Activated CD4-positive, alpha-beta T cell treated with anti-CD3 and anti-CD28 coated beads, Interleukin-2, amount 50 U/mL, for 1 hour (primary cell): ENCODE results near the gene HES7.
"Not testable (repeated sequence)": the region's sequence is repeated elsewhere in the genome, so short reads cannot be mapped to it uniquely, and the experiment has no call there.

Source experiments
- DNase-seq: peaks from one replicate; pipeline ENCODE4 v3.0.0-alpha.2; 2020

The HES7 gene

GRCh38 chr17:8123695-8124349, at the start of gene HES7:
Gene HES7 (minus strand): TSS chr17:8124106. CDS start chr17:8124084, 22 bp downstream.
- no peak for DNase-seq

- DNase-seq: peak; percentile 65
Observed at GRCh38 chr17:8173056-8173870, 49.4 kb upstream of the HES7 start.

- not testable (repeated sequence) for DNase-seq
Observed at GRCh38 chr17:8170186-8170585, 46.3 kb upstream of the HES7 start.

- DNase-seq: no peak
Observed at GRCh38 chr17:8167526-8167925, 43.6 kb upstream of the HES7 start.

- DNase-seq: no peak
Observed at GRCh38 chr17:8166731-8167130, 42.8 kb upstream of the HES7 start.

- no peak for DNase-seq
Observed at GRCh38 chr17:8164815-8165131, 40.9 kb upstream of the HES7 start.

- peak; percentile 58 for DNase-seq
Observed at GRCh38 chr17:8163978-8164814, 40.3 kb upstream of the HES7 start.

- DNase-seq: no peak
Observed at GRCh38 chr17:8162997-8163977, 39.4 kb upstream of the HES7 start.

- peak; percentile 81 for DNase-seq
Observed at GRCh38 chr17:8162233-8162996, 38.5 kb upstream of the HES7 start, which contains the start of gene VAMP2. Gene VAMP2 (minus strand): TSS chr17:8162948. CDS start chr17:8162879, 69 bp downstream.

- DNase-seq: no peak
Observed at GRCh38 chr17:8161289-8162232, 37.7 kb upstream of the HES7 start.

GRCh38 chr17:8160741-8161221, 36.9 kb upstream of the HES7 start:
- no peak for DNase-seq

GRCh38 chr17:8160224-8160577, 36.3 kb upstream of the HES7 start:
- no peak for DNase-seq

GRCh38 chr17:8159459-8160223, 35.7 kb upstream of the HES7 start:
- no peak for DNase-seq

- no peak for DNase-seq
Observed at GRCh38 chr17:8159032-8159400, 35.1 kb upstream of the HES7 start.

GRCh38 chr17:8158267-8159031, 34.5 kb upstream of the HES7 start:
- DNase-seq: peak; percentile 84

GRCh38 chr17:8156246-8156992, 32.5 kb upstream of the HES7 start:
- peak; percentile 100 for DNase-seq

GRCh38 chr17:8155996-8156245, 32.0 kb upstream of the HES7 start:
- no peak for DNase-seq
